A549 (cell line): Measurements from ENCODE around the gene MEIOSIN. TPM values are rescaled to one million over a fixed set of nuclear protein-coding genes. Genes with fewer than 3 reads are reported as not detected.

Experiments used
- ATAC-seq, 2 experiments: fragments of 200-7000 bp in 1 of 2; fragments of >200 bp in 1 of 2; cut with Nextera tagmentation in 1 of 2; cut with Tn5 transposase in 1 of 2; 3 replicates each; pipeline versions ENCODE4 v1.8.0 to v1.9.1; 2018 to 2020; ENCODE audit warnings: mild to moderate bottlenecking in 1 of 2, moderate library complexity in 1 of 2
- CTCF ChIA-PET: fragments of 300-600 bp; sonication (Branson Sonifier 250); formaldehyde crosslinking; extraction: SDS; loops from one replicate; lab custom pipeline; 2021; ENCODE audit warnings: antibody characterized with exemption, inconsistent platforms; lab: Yijun Ruan, JAX
- POLR2A ChIA-PET: fragments of 350-600 bp; formaldehyde crosslinking; extraction: SDS; loops from one replicate; lab custom pipeline; 2021; ENCODE audit warnings: antibody characterized with exemption, inconsistent platforms; lab: Yijun Ruan, JAX
- DNase-seq, 2 experiments: peaks; one replicate each; pipeline versions ENCODE4 v3.0.0 to v3.0.0-alpha.2; 2011 to 2016; ENCODE audit warnings: low read depth in 1 of 2, low spot score in 1 of 2
- FAIRE-seq: peaks from 2 replicates; lab custom pipeline; 2011; peaks lifted over from hg19 to GRCh38; lab: Jason Lieb, UNC
- H3K27ac ChIP-seq, 2 experiments: fragments of >200 bp; sonication (Bioruptor Twin); formaldehyde crosslinking; 3 replicates each; pipeline ENCODE4 v1.5.1; 2016 to 2017
- H3K4me1 ChIP-seq: fragments of >200 bp; sonication (Bioruptor Twin); formaldehyde crosslinking; 3 replicates; pipeline ENCODE4 v1.6.1; 2016
- H3K4me2 ChIP-seq: fragments of >200 bp; sonication (Bioruptor Twin); formaldehyde crosslinking; 3 replicates; pipeline ENCODE4 v1.6.1; 2016
- H3K4me3 ChIP-seq: fragments of >200 bp; sonication (Bioruptor Twin); formaldehyde crosslinking; 3 replicates; pipeline ENCODE4 v1.5.1; 2016
- H3K9me3 ChIP-seq: fragments of >200 bp; sonication (Bioruptor Twin); formaldehyde crosslinking; 3 replicates; pipeline ENCODE4 v1.6.1; 2016
- BHLHE40 ChIP-seq: IDR thresholded peaks from 2 replicates; pipeline ENCODE4 v1.6.1; 2012; ENCODE audit warnings: low read depth, low read length, inconsistent platforms
- CHD2 ChIP-seq: fragments of 150-350 bp; IDR thresholded peaks from 2 replicates; pipeline ENCODE4 v1.6.1; 2014; ENCODE audit warnings: low read length; ENCODE audit not compliant: partially characterized antibody
- EHMT2 ChIP-seq: fragments of 200-600 bp; sonication (generic); IDR thresholded peaks from 2 replicates; pipeline ENCODE4 v1.6.1; 2016; ENCODE audit warnings: antibody characterized with exemption, low read depth, mild to moderate bottlenecking, moderate library complexity
- FOSB ChIP-seq: fragments of 250-450 bp; sonication (Bioruptor Pico); IDR thresholded peaks from 2 replicates; pipeline ENCODE4 v1.5.0; 2020; ENCODE audit warnings: mild to moderate bottlenecking, moderate library complexity
- FOXS1 ChIP-seq: fragments of 250-450 bp; sonication (Bioruptor Pico); IDR thresholded peaks from 2 replicates; pipeline ENCODE4 v1.5.0; 2020; ENCODE audit warnings: mild to moderate bottlenecking, moderate library complexity
- GATA3 ChIP-seq: IDR thresholded peaks from 2 replicates; pipeline ENCODE4 v1.6.1; 2012; ENCODE audit warnings: borderline replicate concordance
- HDAC2 ChIP-seq: fragments of 200-600 bp; sonication (generic); IDR thresholded peaks from 2 replicates; pipeline ENCODE4 v1.6.1; 2016
- HEYL ChIP-seq: fragments of 250-450 bp; sonication (Bioruptor Pico); IDR thresholded peaks from 2 replicates; pipeline ENCODE4 v1.8.0; 2021; ENCODE audit warnings: mild to moderate bottlenecking, moderate library complexity
- HOXB13 ChIP-seq: fragments of 250-450 bp; sonication (Bioruptor Pico); IDR thresholded peaks from 2 replicates; pipeline ENCODE4 v1.5.0; 2020; ENCODE audit warnings: low read depth, mild to moderate bottlenecking, moderate library complexity
- HOXB5 ChIP-seq: fragments of 250-450 bp; sonication (Bioruptor Pico); IDR thresholded peaks from 2 replicates; pipeline ENCODE4 v1.5.0; 2020; ENCODE audit warnings: mild to moderate bottlenecking, moderate library complexity
- JUN ChIP-seq, 2 experiments: fragments of >200 bp; sonication (Bioruptor Twin); formaldehyde crosslinking; IDR thresholded peaks; 2 replicates in 1 of 2; 3 replicates in 1 of 2; pipeline ENCODE4 v1.6.1; 2016 to 2017
- NR3C1 ChIP-seq: fragments of >200 bp; sonication (Bioruptor Twin); formaldehyde crosslinking; IDR thresholded peaks from 3 replicates; pipeline ENCODE4 v1.6.1; 2017
- RARB ChIP-seq: fragments of 250-450 bp; sonication (Bioruptor Pico); IDR thresholded peaks from 2 replicates; pipeline ENCODE4 v1.8.0; 2021; ENCODE audit warnings: mild to moderate bottlenecking, moderate library complexity
- ZC3H11A ChIP-seq: fragments of 450-650 bp; IDR thresholded peaks from 2 replicates; pipeline ENCODE4 v1.6.1; 2014; ENCODE audit warnings: antibody characterized with exemption, mild to moderate bottlenecking
- ZSCAN20 ChIP-seq: fragments of 250-450 bp; sonication (Bioruptor Pico); IDR thresholded peaks from 2 replicates; pipeline ENCODE4 v1.8.0; 2022; ENCODE audit warnings: mild to moderate bottlenecking, moderate library complexity
- WGBS: methylation state at CpG from one replicate; pipeline ENCODE4 v1.1.6; 2017; ENCODE audit errors: missing lambda C conversion rate; 5-methylcytosine and 5-hydroxymethylcytosine counted together
- polyA plus RNA-seq, 4 experiments: library from polyadenylated mRNA; depleted of rRNA in 3 of 4; stranded (reverse); fragments of >200 nt; fragmentation: RNase III in 1 of 4; extraction: RNeasy Plus Mini Kit Qiagen cat#74134 plus additional on column Dnase treatment in 1 of 4; gene quantifications; 2 replicates in 3 of 4; 3 replicates in 1 of 4; pipeline ENCODE4 v1.2.3, GENCODE V29; 2011 to 2017
- TF ChIP-seq, protein P1 (sequence below): fragments of 150-350 bp; IDR thresholded peaks from 2 replicates; pipeline ENCODE4 v1.6.1; 2014; ENCODE audit warnings: low read depth, mild to moderate bottlenecking, low read length
- TF ChIP-seq, protein P2 (sequence below): fragments of 250-450 bp; sonication (Bioruptor Pico); IDR thresholded peaks from 2 replicates; pipeline ENCODE4 v1.5.0; 2021; ENCODE audit warnings: mild to moderate bottlenecking, moderate library complexity, borderline replicate concordance
- TF ChIP-seq, protein P3 (sequence below): fragments of 200-600 bp; sonication (generic); IDR thresholded peaks from 2 replicates; pipeline ENCODE4 v1.6.1; 2016; ENCODE audit warnings: antibody characterized with exemption, mild to moderate bottlenecking, moderate library complexity
- TF ChIP-seq, protein P4 (sequence below): IDR thresholded peaks from 2 replicates; pipeline ENCODE4 v1.6.1; 2012; ENCODE audit warnings: low read depth, borderline replicate concordance
- TF ChIP-seq, protein P5 (sequence below): fragments of >200 bp; sonication (Bioruptor Twin); formaldehyde crosslinking; IDR thresholded peaks from 2 replicates; pipeline ENCODE4 v1.6.1; 2016

Gene MEIOSIN
- polyA plus RNA-seq, 2 of the 4 experiments (the other 2 are of a cell fraction), result not detected

DNA sequence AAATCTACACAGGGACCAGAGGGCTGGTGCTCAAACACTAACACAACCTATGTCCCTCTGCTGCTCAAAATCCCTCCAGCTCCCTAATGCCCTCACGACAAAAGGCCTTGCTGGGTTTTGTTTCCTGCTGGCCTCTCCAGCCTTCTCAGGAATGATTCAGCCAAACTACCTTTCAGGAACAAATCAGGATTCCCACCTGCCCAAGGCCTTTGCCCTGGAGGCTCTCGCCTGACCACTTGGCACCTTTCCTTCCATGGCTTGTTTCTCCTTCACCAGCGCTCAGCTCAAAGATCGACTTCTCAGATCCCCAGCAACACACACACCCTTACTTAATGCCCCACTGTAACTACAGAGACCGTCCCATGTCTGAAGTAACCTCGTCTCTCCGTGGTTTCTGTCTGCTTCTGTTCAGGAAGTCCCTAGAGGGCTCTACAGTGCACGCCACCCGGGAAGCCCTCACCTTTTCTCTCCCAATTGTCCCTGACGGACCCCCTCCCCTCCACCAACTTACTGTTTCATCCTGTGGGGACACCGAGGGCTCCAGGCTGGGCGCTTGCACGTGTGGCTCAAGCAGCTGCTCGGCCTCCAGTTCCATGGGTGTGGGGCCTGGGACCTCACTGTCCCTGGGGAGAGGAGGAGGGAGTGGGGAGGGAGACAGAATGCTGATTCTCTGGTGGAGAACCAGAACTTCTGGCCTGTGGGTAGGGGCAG, 39.0 kb downstream of the MEIOSIN start:
- DNase-seq (no peak), ATAC-seq (no peak), FAIRE-seq (no peak)
- CTCF ChIA-PET, result interaction anchor here (0.5 to 74.3 kb wide), 7 partner anchors 36 to 111 kb away, joined by 3 to 2204 read pairs (median 4); partner anchors contain the start of genes DMPK, DMWD, FOXA3 and QPCTL
- Histone ChIP-seq H3K4me3 (no peak overlapping the region), H3K4me2 (no peak overlapping the region), H3K27ac (no peak overlapping the region), H3K9me3 (no peaks in the 10 kb centered on the region), H3K4me1 (peaks cover 5% of the 10 kb centered on the region)
- 89% methylated on average over 14 of the region's 14 CpGs for WGBS
- POLR2A ChIA-PET, result interaction anchor here (0.6 to 1.1 kb wide), 3 partner anchors 10 to 50 kb away, joined by 3 to 4 read pairs (median 4); partner anchors contain the start of genes DMPK and DMWD
- TF ChIP-seq HOXB5 (CRISPR knock-in tag) (no peak), CHD2 (no peak), JUN (IDR thresholded peaks at IDR 0.05) (no peak), HEYL (CRISPR knock-in tag) (no peak), ZC3H11A (no peak), RARB (CRISPR knock-in tag) (no peak), FOSB (CRISPR knock-in tag) (no peak), HDAC2 (no peak), BHLHE40 (no peak), HOXB13 (CRISPR knock-in tag) (no peak)
- TF ChIP-seq, protein P1, sequence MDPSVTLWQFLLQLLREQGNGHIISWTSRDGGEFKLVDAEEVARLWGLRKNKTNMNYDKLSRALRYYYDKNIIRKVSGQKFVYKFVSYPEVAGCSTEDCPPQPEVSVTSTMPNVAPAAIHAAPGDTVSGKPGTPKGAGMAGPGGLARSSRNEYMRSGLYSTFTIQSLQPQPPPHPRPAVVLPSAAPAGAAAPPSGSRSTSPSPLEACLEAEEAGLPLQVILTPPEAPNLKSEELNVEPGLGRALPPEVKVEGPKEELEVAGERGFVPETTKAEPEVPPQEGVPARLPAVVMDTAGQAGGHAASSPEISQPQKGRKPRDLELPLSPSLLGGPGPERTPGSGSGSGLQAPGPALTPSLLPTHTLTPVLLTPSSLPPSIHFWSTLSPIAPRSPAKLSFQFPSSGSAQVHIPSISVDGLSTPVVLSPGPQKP, result no peak
- TF ChIP-seq, protein P2, sequence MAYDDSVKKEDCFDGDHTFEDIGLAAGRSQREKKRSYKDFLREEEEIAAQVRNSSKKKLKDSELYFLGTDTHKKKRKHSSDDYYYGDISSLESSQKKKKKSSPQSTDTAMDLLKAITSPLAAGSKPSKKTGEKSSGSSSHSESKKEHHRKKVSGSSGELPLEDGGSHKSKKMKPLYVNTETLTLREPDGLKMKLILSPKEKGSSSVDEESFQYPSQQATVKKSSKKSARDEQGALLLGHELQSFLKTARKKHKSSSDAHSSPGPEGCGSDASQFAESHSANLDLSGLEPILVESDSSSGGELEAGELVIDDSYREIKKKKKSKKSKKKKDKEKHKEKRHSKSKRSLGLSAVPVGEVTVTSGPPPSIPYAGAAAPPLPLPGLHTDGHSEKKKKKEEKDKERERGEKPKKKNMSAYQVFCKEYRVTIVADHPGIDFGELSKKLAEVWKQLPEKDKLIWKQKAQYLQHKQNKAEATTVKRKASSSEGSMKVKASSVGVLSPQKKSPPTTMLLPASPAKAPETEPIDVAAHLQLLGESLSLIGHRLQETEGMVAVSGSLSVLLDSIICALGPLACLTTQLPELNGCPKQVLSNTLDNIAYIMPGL (CRISPR knock-in tag), result no peak
- TF ChIP-seq, protein P3, sequence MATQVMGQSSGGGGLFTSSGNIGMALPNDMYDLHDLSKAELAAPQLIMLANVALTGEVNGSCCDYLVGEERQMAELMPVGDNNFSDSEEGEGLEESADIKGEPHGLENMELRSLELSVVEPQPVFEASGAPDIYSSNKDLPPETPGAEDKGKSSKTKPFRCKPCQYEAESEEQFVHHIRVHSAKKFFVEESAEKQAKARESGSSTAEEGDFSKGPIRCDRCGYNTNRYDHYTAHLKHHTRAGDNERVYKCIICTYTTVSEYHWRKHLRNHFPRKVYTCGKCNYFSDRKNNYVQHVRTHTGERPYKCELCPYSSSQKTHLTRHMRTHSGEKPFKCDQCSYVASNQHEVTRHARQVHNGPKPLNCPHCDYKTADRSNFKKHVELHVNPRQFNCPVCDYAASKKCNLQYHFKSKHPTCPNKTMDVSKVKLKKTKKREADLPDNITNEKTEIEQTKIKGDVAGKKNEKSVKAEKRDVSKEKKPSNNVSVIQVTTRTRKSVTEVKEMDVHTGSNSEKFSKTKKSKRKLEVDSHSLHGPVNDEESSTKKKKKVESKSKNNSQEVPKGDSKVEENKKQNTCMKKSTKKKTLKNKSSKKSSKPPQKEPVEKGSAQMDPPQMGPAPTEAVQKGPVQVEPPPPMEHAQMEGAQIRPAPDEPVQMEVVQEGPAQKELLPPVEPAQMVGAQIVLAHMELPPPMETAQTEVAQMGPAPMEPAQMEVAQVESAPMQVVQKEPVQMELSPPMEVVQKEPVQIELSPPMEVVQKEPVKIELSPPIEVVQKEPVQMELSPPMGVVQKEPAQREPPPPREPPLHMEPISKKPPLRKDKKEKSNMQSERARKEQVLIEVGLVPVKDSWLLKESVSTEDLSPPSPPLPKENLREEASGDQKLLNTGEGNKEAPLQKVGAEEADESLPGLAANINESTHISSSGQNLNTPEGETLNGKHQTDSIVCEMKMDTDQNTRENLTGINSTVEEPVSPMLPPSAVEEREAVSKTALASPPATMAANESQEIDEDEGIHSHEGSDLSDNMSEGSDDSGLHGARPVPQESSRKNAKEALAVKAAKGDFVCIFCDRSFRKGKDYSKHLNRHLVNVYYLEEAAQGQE, result no peak
- TF ChIP-seq, protein P4, sequence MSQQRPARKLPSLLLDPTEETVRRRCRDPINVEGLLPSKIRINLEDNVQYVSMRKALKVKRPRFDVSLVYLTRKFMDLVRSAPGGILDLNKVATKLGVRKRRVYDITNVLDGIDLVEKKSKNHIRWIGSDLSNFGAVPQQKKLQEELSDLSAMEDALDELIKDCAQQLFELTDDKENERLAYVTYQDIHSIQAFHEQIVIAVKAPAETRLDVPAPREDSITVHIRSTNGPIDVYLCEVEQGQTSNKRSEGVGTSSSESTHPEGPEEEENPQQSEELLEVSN, result no peak
- TF ChIP-seq, protein P5, sequence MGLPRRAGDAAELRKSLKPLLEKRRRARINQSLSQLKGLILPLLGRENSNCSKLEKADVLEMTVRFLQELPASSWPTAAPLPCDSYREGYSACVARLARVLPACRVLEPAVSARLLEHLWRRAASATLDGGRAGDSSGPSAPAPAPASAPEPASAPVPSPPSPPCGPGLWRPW, result no peak

DNA sequence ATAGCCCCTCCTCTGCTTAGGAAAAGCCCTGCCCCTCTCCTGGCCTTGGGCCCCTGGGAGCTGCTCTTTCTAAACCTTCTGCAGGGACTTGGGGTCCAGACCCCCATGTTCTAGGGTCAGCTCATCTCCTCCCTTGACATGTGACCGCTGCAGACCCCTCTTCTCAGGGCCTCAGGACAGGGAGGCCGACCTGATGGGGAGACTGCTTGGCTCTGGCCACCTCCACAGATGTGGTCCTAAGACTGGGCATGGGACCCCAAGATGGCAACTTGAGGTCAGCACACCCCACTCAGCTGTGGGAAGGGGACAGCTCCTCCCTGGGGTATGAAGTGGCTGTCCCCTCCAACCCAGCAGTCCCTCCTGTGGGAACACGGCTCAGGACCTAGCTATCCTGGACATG, 39.7 kb downstream of the MEIOSIN start:
- Histone ChIP-seq H3K4me3 (no peak overlapping the region), H3K27ac (no peak overlapping the region), H3K4me1 (peaks cover 5% of the 10 kb centered on the region), H3K4me2 (no peak overlapping the region), H3K9me3 (no peaks in the 10 kb centered on the region)
- TF ChIP-seq GATA3 (no peak), EHMT2 (no peak), FOSB (CRISPR knock-in tag) (no peak), ZSCAN20 (CRISPR knock-in tag) (no peak), FOXS1 (no peak), HOXB13 (CRISPR knock-in tag) (no peak), NR3C1 (no peak)
- TF ChIP-seq, protein P5, result no peak
- no peak for DNase-seq
- ATAC-seq, result no peak
- POLR2A ChIA-PET, result interaction anchor here (0.6 to 1.0 kb wide), 2 partner anchors 20 to 51 kb away, joined by 3 to 4 read pairs; partner anchors contain the start of gene DMWD
- FAIRE-seq, result no peak
- WGBS, result 88% methylated on average over 3 of the region's 3 CpGs
- CTCF ChIA-PET, result interaction anchor here (0.6 to 74.3 kb wide), 7 partner anchors 10 to 92 kb away, joined by 3 to 2204 read pairs (median 4); partner anchors contain the start of genes DMPK, DMWD, FOXA3 and QPCTL
